NOMO-1 treated with DMSO at 0.1 percent for 48 hours (cell line): ENCODE measurements around the gene FES.
A peak's percentile ranks its signal among the peaks of the same experiment; 100 is the strongest.

Experiments
- DNase-seq: peaks from one replicate; lab custom pipeline; 2025; ENCODE audit not compliant: unreplicated experiment; lab: John Stamatoyannopoulos, UW

Gene FES

GRCh38 chr15:90875549-90875981, 8.7 kb upstream of the FES start:
- no peak for DNase-seq

DNA sequence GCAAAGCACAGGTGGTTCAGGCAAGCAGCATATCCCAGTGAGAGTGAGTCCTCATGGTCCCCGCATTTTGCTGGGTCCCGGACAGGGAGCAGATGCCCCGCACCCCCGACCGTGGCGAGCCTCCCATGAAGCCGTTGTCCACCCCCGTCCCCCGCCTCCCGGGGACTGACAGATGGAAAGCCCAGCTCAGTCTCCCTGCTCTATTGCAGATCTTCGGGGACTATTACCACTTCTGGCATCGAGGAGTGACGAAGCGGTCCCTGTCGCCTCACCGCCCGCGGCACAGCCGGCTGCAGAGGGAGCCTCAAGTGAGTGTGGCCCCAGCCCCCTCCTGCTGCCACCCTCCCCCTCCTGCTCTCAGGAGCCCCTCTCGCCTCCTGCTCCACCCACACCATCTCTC, 8.3 kb upstream of the FES start:
- no peak for DNase-seq

DNA sequence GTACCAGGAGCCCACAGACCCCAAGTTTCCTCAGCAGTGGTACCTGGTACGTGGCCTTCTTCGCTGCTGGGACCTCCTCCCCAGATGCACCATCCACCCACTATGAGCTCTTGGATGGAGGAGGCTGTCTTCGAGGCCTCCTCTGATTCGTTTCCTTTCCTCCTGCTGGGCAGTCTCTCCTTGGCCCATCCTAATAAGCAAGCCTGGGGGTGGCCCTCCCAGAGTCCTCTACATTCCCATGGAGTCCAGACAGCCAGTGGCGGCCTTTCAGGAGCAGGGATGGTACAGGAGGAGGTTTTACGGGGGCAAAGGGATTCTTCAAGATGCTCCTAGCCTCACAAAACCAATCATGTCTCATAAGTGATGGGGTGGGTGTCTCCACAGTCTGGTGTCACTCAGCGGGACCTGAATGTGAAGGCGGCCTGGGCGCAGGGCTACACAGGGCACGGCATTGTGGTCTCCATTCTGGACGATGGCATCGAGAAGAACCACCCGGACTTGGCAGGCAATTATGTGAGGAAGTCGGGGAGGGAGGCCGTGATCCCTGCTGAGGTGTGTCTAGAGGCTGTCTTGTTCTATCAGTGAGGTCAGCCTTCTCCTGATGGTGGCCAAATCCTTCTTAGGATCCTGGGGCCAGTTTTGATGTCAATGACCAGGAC, 7.7 kb upstream of the FES start:
- DNase-seq: no peak

DNA sequence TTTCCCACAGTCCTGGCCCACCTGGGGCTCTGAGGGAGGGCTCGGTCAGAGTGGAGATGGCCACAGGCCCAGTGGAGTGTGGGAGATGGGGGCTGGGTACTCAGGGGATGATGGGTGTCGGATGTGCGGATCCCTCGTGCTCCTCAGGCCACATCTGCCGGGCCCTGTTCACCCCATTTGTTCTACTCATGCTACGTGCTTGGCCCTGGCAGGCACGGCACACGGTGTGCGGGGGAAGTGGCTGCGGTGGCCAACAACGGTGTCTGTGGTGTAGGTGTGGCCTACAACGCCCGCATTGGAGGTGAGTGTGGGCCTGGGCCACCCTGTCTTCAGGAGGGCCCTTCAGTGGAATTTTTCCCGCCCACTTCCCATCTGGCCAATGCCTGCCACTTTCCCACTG, 7.0 kb upstream of the FES start:
- no peak for DNase-seq

- no peak for DNase-seq
Observed at GRCh38 chr15:90877996-90878395, 6.3 kb upstream of the FES start.

DNA sequence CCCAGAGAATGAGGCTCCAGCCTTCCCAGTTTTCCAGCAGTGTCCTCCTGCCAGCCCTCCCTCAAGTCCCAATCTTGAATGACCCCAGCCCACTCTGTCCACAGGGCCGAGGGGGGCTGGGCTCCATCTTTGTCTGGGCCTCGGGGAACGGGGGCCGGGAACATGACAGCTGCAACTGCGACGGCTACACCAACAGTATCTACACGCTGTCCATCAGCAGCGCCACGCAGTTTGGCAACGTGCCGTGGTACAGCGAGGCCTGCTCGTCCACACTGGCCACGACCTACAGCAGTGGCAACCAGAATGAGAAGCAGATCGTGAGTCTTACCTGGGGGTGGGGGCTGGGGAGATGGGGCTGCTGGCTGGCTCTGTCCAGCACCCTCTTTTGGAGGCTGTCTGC, 5.6 kb upstream of the FES start:
- DNase-seq: no peak

DNA sequence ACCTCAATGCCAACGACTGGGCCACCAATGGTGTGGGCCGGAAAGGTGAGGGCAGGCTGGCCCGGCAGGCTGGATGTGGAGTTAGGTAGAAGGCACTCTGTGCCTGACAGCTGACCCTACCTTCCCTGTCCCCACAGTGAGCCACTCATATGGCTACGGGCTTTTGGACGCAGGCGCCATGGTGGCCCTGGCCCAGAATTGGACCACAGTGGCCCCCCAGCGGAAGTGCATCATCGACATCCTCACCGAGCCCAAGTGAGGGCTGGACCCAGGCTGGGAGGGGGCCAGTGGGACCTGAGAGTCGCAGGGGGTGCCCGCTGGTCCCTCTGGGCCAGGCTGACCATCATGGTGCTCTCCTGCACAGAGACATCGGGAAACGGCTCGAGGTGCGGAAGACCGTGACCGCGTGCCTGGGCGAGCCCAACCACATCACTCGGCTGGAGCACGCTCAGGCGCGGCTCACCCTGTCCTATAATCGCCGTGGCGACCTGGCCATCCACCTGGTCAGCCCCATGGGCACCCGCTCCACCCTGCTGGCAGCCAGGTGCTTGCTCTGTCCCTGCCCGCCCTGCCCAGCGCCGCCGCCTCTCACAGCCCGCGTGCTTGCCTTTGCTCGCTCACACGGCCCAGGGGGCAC, 4.5 kb upstream of the FES start:
- DNase-seq: no peak

DNA sequence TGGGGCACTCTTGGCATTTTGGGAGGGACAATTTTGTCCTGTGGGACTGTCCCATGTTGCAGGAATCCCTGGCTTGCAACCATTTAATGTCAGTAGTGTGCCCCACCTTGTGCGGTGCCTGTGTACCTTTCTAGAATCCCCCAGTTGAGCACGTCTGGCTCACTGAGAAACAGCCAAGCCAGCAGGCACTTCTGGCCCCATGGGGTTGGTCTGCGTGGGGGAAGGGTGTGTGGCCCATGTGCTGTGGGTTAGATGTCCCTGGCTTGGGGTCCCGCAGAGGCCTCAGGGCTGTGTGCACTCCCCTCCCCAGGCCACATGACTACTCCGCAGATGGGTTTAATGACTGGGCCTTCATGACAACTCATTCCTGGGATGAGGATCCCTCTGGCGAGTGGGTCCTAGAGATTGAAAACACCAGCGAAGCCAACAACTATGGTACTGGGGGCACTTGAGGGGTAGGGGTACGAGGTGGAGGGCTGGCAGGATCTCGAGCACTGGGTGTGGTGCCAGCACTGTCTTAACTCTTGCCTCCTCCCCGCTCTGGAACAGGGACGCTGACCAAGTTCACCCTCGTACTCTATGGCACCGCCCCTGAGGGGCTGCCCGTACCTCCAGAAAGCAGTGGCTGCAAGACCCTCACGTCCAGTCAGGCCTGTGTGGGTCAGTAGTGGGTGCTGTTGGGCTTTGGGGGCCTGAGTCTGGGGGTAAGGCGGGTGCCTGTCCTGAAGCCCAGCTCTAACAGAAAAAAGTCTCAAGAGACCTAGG, 3.7 kb upstream of the FES start:
- no peak for DNase-seq

GRCh38 chr15:90881181-90881977, 2.9 kb upstream of the FES start:
- no peak for DNase-seq

DNA sequence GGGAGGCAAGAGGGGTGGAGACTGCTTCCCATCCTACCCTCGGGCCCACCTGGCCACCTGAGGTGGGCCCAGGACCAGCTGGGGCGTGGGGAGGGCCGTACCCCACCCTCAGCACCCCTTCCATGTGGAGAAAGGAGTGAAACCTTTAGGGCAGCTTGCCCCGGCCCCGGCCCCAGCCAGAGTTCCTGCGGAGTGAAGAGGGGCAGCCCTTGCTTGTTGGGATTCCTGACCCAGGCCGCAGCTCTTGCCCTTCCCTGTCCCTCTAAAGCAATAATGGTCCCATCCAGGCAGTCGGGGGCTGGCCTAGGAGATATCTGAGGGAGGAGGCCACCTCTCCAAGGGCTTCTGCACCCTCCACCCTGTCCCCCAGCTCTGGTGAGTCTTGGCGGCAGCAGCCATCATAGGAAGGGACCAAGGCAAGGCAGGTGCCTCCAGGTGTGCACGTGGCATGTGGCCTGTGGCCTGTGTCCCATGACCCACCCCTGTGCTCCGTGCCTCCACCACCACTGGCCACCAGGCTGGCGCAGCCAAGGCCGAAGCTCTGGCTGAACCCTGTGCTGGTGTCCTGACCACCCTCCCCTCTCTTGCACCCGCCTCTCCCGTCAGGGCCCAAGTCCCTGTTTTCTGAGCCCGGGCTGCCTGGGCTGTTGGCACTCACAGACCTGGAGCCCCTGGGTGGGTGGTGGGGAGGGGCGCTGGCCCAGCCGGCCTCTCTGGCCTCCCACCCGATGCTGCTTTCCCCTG, 2.2 kb upstream of the FES start:
- no peak for DNase-seq

- no peak for DNase-seq
Observed at GRCh38 chr15:90882781-90883525, 1.4 kb upstream of the FES start.

DNA sequence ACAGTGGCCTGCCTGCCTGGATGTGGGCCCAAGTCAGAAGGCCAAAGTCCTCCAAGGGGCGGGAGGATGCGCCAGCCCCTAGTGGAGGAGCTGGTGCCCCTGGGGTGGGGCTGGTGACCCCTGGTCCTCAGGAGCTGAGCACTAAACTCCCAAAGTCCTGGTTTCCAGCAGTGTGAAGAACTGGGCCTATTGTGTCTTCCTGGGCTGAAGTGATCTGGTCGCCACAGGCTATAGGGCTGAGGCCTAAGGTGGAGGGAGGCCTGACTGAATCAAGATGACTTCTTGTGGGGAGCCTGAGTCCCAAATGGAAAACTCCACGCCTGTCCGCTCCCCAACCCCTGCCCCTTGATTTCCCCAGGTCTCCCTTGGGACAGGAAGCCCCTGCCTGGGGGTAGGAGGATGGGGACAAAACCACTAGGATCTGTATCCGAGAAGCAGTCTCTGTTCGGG, 753 bp upstream of the FES start:
- no peak for DNase-seq

DNA sequence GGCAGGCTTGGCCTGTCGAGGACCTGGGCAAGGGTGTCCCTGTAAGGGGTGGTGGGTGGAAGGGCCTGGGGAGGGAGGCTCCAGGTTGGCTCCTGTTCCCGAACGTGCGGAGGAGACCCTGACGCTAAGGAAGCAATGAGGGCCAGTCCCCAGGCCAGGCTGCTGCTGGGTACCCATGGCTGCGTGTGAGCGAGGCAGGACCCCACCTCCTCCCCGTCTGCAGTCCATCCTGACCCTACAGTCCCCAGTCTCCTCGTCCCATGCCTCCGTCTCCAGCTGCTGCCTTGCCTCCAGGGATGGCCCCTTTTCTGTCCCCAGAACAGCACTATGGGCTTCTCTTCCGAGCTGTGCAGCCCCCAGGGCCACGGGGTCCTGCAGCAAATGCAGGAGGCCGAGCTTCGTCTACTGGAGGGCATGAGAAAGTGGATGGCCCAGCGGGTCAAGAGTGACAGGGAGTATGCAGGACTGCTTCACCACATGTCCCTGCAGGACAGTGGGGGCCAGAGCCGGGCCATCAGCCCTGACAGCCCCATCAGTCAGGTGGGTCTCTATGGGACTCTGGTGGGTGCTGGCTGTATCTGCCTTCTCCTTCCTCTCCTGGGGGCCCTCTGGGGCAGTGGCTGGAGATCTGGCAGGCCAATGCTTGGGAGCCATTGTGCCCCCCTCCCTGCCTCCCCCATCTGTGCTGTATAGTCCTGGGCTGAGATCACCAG, 571 bp downstream of the FES start:
- no peak for DNase-seq

DNA sequence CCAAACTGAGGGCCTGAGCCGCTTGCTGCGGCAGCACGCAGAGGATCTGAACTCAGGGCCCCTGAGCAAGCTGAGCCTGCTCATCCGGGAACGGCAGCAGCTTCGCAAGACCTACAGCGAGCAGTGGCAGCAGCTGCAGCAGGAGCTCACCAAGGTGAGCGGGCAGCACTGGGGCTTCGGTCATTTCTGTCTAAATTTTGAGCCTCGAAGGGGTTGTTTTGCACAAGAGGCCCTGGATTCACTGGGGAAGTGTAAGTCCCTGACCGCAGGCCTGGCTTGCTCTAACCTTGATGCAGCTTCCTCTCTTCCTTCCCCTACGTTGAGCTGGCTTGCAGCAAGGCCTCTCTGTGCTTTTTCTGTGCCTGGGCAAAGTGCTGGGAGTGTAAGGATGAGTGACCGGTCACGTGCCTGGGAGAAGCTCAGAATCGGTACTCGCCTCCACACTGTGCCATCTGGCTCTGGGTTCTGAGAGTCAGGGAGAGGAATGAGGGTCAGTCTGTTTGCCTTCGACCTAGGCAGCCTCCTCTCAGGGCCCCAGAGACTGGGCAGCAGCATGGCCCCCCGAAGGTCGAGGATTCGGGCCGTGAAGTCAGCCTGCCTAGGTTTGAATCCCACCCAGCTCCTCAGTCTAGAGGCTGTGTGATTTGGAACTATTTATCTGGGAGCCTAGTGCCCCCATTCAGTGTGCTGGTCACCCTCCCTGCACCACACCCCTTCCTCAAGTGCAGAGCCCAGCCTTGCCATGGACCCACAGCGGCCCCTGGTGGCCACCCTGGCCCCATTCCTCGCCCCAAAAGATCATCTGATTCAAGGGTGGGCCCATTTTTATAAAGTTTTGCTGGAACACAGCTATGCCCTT, 1.4 kb downstream of the FES start:
- DNase-seq: peak; percentile 89

DNA sequence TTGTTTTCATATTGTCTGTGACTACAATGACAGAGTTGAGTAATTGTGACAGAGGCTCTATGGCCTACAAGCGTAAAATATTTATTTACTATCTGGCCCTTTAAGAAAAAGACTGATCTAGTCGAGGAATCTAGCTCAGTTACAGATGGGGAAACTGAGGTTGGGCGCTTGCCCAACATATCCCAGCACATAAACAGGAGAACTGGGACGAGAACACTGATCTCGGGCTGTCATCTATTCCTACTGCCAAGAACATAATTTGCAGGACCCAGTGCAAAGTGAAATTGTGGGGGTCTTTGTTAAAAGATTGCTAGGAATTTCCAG, 1.9 kb downstream of the FES start:
- no peak for DNase-seq

GRCh38 chr15:90887037-90887481, 2.8 kb downstream of the FES start:
- no peak for DNase-seq

GRCh38 chr15:90889313-90889730, 5.0 kb downstream of the FES start:
- DNase-seq: no peak

- DNase-seq: no peak
Observed at GRCh38 chr15:90889736-90890456, 5.6 kb downstream of the FES start.
